Stimulated activated CD8-positive, alpha-beta memory T cell treated with anti-CD3 and anti-CD28 coated beads, Interleukin-4, amount 100 ng/mL, for 48 hours (primary cell): Measurements from ENCODE around the gene C10orf53.
"Not testable (repeated sequence)": the region's sequence is repeated elsewhere in the genome, so short reads cannot be mapped to it uniquely, and the experiment has no call there.

Experiments used
- DNase-seq: peaks from one replicate; pipeline ENCODE4 v3.0.0-alpha.2; 2020

C10orf53 gene

DNA sequence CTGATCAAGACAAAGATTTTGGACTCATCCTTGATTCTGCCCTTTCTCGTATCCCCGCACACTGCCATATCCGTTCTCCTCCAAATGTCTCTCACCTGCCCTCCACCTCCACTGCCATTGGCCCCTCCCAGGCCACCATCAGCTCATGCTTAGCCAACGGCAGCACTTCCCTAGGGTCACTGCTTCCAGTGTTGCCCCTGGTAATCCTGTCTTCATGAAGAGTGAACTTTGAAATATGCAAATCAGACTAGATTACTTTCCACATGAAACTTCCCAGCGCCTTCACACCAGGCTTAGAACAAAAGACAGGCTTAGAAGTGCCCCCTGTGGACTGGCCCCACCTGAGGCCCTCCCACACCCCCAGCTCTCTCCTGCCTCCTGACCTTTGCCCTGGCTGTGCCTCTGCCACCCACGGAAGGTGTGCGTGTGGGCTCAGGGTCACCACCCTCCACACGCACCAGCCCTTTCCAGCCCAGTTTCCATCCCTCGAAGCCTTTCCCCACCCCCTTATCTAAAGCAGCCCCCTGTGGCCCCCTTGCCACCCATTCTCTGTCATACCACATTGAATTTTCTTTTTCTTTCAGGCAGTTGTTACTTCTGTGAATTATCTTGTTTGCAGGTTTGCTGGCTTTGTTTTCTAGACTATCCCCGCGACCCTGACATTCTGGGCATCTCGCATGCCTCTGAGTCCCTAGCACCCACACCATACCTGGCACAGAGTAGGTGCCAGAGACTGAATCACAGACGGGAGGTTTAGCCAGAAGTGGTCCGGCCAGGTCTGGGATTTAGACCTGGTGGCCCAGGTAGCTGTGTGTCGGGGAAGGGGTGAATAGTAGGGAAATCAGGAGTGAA, 26.8 kb upstream of the C10orf53 start:
- no peak for DNase-seq

DNA sequence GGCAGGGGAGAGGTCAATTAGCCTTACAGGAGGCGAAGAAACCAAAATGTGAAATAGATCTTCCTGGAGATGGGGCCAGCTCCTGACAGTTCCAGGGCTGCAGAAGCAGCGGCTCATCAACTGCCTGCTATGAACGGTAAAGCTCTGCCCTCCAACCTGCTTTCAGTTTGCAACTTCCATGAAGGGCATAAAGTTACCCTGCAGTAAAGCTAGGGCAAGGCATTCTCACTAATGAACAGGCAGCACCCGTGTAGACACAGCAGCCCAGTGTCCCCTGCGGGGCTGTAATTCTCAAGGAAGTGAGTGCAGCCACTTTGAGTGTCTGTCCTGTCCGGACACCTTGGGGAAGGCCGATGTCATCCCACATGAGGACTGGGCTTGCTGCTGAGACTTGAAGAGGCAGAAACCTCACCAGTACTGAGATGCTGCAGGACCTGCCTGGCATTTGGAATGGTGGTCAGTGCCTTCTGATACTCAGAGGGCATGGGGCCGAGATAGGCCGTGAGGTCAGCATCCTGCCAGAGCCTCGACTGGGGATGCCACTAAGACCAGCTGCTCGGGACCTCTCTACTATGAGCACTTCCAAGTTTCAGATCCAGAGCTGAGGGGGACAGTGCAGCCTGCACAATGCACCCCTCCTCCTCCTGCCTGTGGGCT, 26.1 kb upstream of the C10orf53 start:
- DNase-seq: no peak

DNA sequence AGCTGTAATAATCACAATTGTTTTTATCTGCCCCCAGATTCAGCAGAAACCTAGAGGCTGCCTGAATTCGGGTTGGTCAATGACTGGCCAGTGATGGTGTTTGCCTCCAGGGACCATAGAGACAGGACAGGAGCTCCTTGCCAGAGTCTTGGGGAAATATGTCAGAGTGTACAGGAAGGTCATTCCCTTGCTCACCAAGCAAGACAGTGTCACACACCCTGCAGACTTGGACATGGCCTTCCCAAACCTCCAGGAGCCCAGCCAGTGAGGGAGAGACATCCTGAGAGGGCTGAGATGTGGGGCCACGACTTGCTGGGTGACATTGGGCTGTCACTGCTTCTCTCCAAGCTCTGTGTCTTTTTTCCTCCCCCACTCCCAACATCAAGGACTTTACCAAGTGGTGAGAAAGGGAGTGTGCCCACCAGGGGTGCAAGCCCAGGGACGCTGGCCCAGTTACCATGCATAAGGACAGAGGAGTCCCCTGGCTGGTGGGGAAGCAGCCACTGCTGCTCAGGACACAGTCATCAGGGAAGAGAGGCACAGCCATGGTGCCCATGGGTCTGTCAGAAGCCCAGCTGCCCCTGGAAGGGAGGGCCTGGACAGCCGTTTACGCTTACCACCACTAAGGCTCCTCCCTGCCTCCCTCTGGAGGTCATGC, 25.3 kb upstream of the C10orf53 start:
- DNase-seq: no peak

- no peak for DNase-seq
Measured at GRCh38 chr10:49655099-49655498, 24.4 kb upstream of the C10orf53 start.

GRCh38 chr10:49656845-49657493, 22.5 kb upstream of the C10orf53 start:
- DNase-seq: no peak

DNA sequence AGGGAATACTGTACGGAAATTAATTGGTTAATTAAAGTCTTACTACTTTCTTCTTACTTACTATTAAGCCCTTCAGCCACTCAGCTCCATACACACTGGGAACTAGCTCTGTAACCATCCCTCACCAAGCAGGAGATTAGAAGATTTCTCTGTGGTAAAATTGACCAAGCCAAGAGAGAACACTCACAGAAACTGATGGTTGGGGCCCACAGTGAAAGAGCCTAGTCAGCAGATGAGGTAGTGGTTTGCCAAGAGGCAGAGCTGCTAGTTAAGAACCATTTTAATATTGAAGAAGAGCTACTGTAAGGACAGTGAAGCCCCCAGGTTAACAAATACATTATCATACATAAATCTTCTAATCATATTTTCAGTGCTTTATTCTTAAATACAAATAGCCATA, 21.8 kb upstream of the C10orf53 start:
- DNase-seq: no peak

- no peak for DNase-seq
Measured at GRCh38 chr10:49661140-49661856, 18.2 kb upstream of the C10orf53 start.

DNA sequence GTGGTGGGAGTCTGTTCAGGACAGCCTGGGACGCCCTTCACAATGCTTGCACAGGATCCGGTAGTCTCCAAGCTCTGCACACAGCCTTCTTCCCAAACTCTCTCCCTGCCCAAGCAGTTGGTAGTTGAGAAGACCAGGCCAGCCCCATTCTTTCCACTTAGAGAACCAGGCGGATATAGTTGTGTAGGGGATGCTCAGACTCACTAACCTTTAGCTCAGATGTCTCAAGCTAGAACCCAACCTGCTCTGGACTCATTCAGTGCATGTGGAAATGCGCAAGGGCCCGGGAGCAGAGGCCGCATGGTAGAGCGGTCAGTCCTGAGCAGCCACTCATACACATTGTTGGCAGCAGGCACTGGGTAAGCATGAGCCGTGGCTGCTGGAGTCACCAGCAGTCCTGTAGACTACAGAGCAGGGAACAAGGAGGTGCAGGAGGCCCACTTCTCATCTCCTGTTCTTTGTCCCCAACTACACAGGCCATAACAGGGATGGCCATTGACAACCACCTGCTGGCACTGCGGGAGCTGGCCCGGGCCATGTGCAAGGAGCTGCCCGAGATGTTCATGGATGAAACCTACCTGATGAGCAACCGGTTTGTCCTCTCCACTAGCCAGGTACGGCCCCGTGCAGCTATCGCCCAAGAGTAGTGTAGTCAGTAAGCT, 17.2 kb upstream of the C10orf53 start:
- no peak for DNase-seq

DNA sequence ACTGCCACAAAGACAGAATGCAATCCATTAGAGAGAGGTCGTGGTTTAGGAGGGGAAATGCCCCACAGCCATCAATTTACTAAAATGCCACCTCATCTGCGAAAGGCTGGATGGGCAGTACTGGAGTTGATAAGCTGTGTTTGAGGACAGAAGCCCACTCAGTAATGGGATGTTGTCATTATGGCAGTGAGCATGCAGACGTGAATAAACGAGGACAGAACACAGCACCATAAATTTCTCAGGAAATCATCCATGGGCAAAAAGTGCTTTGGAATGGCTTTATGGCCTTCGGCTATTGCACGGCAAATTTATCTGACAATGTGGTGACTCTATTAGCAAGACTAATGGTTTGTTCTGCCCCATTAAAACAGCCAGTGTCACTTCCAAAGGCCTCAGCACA, 15.9 kb upstream of the C10orf53 start:
- DNase-seq: no peak

GRCh38 chr10:49664006-49664841, 15.2 kb upstream of the C10orf53 start:
- DNase-seq: no peak

GRCh38 chr10:49664842-49665355, 14.6 kb upstream of the C10orf53 start:
- no peak for DNase-seq

DNA sequence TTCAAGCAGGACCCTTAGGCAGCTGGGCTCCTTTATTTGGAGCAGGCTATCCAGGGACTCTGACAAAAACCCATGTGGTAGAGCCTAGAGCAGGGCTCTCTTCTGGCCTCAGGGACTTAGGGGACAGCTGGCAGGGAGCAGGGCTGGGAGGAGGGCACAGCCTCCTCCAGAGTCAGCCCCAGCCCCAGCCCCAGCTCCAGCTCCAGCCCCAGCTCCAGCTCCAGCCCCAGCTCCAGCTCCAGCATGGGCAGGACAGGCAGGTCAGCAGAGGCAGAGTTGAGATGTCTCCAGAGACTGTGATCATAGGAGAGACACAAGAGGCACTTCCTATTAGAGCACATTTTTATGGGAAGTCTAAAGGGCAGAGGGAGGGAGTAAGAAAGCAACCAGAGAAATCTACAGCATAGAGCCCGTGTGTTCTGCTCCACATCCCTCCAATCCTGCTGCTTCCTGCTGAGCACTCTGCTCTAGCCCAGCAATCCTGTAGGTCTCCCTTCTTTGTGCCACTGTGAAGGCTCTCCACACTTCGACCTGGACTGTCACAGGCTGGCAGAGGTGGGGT, 13.3 kb upstream of the C10orf53 start:
- no peak for DNase-seq

- no peak for DNase-seq
Measured at GRCh38 chr10:49666685-49667084, 12.8 kb upstream of the C10orf53 start.

- DNase-seq: no peak
Measured at GRCh38 chr10:49667991-49668390, 11.5 kb upstream of the C10orf53 start.

- no peak for DNase-seq
Measured at GRCh38 chr10:49668684-49669083, 10.8 kb upstream of the C10orf53 start.

GRCh38 chr10:49678827-49679479, 498 bp upstream of the C10orf53 start:
- DNase-seq: no peak

GRCh38 chr10:49682449-49682848, 3.0 kb downstream of the C10orf53 start:
- not testable (repeated sequence) for DNase-seq

DNA sequence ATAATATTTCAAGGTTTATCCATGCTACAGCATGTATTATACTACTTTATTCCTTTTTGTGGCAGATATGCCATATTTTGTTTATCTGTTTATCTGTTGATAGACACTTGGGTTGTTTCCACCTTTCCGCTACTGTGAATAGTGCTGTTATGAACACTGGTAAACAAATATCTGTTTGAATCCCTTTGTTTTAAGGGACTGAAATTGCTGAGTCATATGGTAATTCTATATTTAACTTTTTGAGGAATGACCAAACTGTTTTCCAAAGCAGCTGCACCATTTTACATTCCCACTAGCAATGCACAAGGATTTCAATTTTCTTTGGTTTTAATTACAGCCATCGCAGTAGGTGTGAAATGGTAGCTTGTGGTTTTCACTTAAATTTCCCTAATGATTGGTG, 3.4 kb downstream of the C10orf53 start:
- DNase-seq: no peak

- DNase-seq: no peak
Measured at GRCh38 chr10:49686651-49687050, 7.2 kb downstream of the C10orf53 start.

GRCh38 chr10:49688261-49688846, 8.9 kb downstream of the C10orf53 start:
- no peak for DNase-seq
